Neuronal stem cell (in vitro differentiated cells): ENCODE results near the gene EPS15.

ENCODE experiments used
- DNase-seq: peaks from one replicate; pipeline ENCODE4 v3.0.0-alpha.2; 2013; ENCODE audit warnings: low spot score
- H2AFZ ChIP-seq: one replicate; pipeline ENCODE4 v1.6.1; 2013; ENCODE audit warnings: mild to moderate bottlenecking, low read length, inconsistent platforms
- H2AK5ac ChIP-seq: 2 replicates; pipeline ENCODE4 v1.6.1; 2013; ENCODE audit warnings: low read depth, mild to moderate bottlenecking, inconsistent platforms, low read length, moderate library complexity, mixed read lengths
- H2BK120ac ChIP-seq: 2 replicates; pipeline ENCODE4 v1.6.1; 2013; ENCODE audit warnings: low read depth, mild to moderate bottlenecking, inconsistent platforms, low read length, moderate library complexity, mixed read lengths
- H2BK12ac ChIP-seq: one replicate; pipeline ENCODE4 v1.6.1; 2013; ENCODE audit warnings: low read length, inconsistent platforms
- H2BK15ac ChIP-seq: 2 replicates; pipeline ENCODE4 v1.6.1; 2013; ENCODE audit warnings: mild to moderate bottlenecking, low read length, inconsistent platforms, mixed read lengths
- H2BK5ac ChIP-seq: one replicate; pipeline ENCODE4 v1.6.1; 2013; ENCODE audit warnings: inconsistent platforms, mild to moderate bottlenecking, low read length, moderate library complexity
- H3K14ac ChIP-seq: one replicate; pipeline ENCODE4 v1.6.1; 2013; ENCODE audit warnings: low read length, inconsistent platforms
- H3K18ac ChIP-seq: 2 replicates; pipeline ENCODE4 v1.6.1; 2013; ENCODE audit warnings: low read length, inconsistent platforms
- H3K23ac ChIP-seq: 2 replicates; pipeline ENCODE4 v1.6.1; 2013; ENCODE audit warnings: low read depth, mild to moderate bottlenecking, mixed read lengths, low read length, inconsistent platforms; ENCODE audit not compliant: poor library complexity
- H3K27ac ChIP-seq: replicated peaks from 3 replicates; pipeline ENCODE4 v1.5.1; 2013; ENCODE audit warnings: low read length, inconsistent platforms
- H3K27me3 ChIP-seq, 3 experiments: 2 replicates each; pipeline ENCODE4 v1.6.1; 2013; ENCODE audit warnings: low read length in 3 of 3, mild to moderate bottlenecking in 2 of 3, inconsistent platforms in 1 of 3, low read depth in 1 of 3, mixed read lengths in 1 of 3, moderate library complexity in 1 of 3; ENCODE audit not compliant: control insufficient read depth in 3 of 3, insufficient read depth in 3 of 3
- H3K36me3 ChIP-seq, 2 donors: replicated peaks in 1 of 2; 2 replicates each; pipeline ENCODE4 v1.6.1; 2013; ENCODE audit warnings: low read length in 2 of 2; ENCODE audit not compliant: control insufficient read depth in 2 of 2, insufficient read depth in 2 of 2
- H3K4ac ChIP-seq: 2 replicates; pipeline ENCODE4 v1.6.1; 2013; ENCODE audit warnings: inconsistent platforms, mild to moderate bottlenecking, low read length, moderate library complexity
- H3K4me1 ChIP-seq, 2 donors: 1 replicate in 1 of 2; 2 replicates in 1 of 2; pipeline ENCODE4 v1.6.1; 2013; ENCODE audit warnings: low read length in 2 of 2, low read depth in 1 of 2; ENCODE audit not compliant: control insufficient read depth in 2 of 2, insufficient read depth in 1 of 2
- H3K4me2 ChIP-seq: one replicate; pipeline ENCODE4 v1.6.1; 2013; ENCODE audit warnings: mild to moderate bottlenecking, low read length, inconsistent platforms; ENCODE audit not compliant: insufficient read depth, poor library complexity, severe bottlenecking
- H3K4me3 ChIP-seq, 2 donors: 2 replicates each; pipeline ENCODE4 v1.5.1; 2013; ENCODE audit warnings: low read length in 2 of 2, mild to moderate bottlenecking in 2 of 2, inconsistent platforms in 1 of 2, moderate library complexity in 1 of 2
- H3K79me1 ChIP-seq: one replicate; pipeline ENCODE4 v1.6.1; 2013; ENCODE audit warnings: low read depth, mild to moderate bottlenecking, inconsistent platforms, low read length, moderate library complexity
- H3K9ac ChIP-seq: one replicate; pipeline ENCODE4 v1.6.1; 2013; ENCODE audit warnings: mild to moderate bottlenecking, low read depth, low read length, inconsistent platforms; ENCODE audit not compliant: poor library complexity
- H3K9me3 ChIP-seq, 2 donors: replicated peaks in 1 of 2; 2 replicates each; pipeline versions ENCODE3 to v1.6.1; 2013; ENCODE audit warnings: low read length in 2 of 2, mild to moderate bottlenecking in 2 of 2, inconsistent platforms in 1 of 2, low read depth in 1 of 2, mixed read lengths in 1 of 2, moderate library complexity in 1 of 2; ENCODE audit not compliant: control insufficient read depth in 2 of 2, insufficient read depth in 1 of 2
- H4K8ac ChIP-seq: one replicate; pipeline ENCODE4 v1.6.1; 2013; ENCODE audit warnings: low read depth, mild to moderate bottlenecking, inconsistent platforms, low read length, moderate library complexity
- H4K91ac ChIP-seq: one replicate; pipeline ENCODE4 v1.6.1; 2013; ENCODE audit warnings: low read length, low read depth, mild to moderate bottlenecking, inconsistent platforms; ENCODE audit not compliant: poor library complexity
- WGBS, 2 donors: extraction: QIAGEN DNeasy Blood & Tissue Kit; methylation state at CpG; one replicate each; pipeline ENCODE4 v1.1.7; 2013; ENCODE audit warnings: missing lambda C conversion rate in 2 of 2, mixed read lengths in 1 of 2; ENCODE audit not compliant: insufficient read length in 2 of 2, insufficient replicate concordance in 1 of 2; ENCODE audit errors: extremely low coverage in 2 of 2; 5-methylcytosine and 5-hydroxymethylcytosine counted together

The EPS15 gene

DNA sequence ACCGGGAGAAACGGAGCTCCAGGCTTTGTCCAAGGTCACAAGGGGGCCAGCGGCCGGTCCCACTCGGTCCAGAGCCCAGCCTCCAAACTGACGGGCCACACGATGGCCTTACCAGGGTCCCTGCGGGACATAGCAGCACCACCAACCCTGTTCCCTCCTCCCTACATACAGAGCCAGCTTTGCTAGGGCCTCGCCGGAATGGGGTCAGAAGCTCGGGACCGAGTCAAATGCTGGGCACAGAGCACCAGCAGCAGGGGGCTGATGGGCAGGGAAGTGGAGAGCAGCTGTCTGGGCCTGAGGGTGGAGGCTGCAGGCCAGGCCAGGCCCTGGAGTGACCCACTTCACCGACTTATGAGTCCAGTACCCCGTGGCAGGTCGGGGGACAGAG is 173.8 kb downstream of the EPS15 start:
- no peaks in the 10 kb centered on the region for H3K36me3 ChIP-seq
- H2BK120ac ChIP-seq, result no peak overlapping the region
- H3K4me1 ChIP-seq, result no peaks in the 10 kb centered on the region
- no peaks in the 10 kb centered on the region for H3K9me3 ChIP-seq
- H3K79me1 ChIP-seq, result no peaks in the 10 kb centered on the region
- H3K27me3 ChIP-seq, result peaks cover 5 to 47% (median 27%) of the 10 kb centered on the region in 3 experiments
- no peak overlapping the region for H2AFZ ChIP-seq
- no peak overlapping the region for H2BK5ac ChIP-seq
- no peak overlapping the region for H3K4me3 ChIP-seq
- H3K23ac ChIP-seq, result no peak overlapping the region
- DNase-seq, result no peak
- WGBS, 2 donors, result no CpG with 5 or more reads among the region's 15 CpGs
- H4K8ac ChIP-seq, result no peak overlapping the region
- no peak overlapping the region for H3K9ac ChIP-seq
- H3K27ac ChIP-seq, result no peak overlapping the region
- no peak overlapping the region for H3K14ac ChIP-seq
- H3K4ac ChIP-seq, result no peak overlapping the region
- no peak overlapping the region for H3K4me2 ChIP-seq
- H2BK12ac ChIP-seq, result no peak overlapping the region
- H2BK15ac ChIP-seq, result no peak overlapping the region
- H3K18ac ChIP-seq, result no peak overlapping the region
- H2AK5ac ChIP-seq, result no peak overlapping the region
- no peak overlapping the region for H4K91ac ChIP-seq

DNA sequence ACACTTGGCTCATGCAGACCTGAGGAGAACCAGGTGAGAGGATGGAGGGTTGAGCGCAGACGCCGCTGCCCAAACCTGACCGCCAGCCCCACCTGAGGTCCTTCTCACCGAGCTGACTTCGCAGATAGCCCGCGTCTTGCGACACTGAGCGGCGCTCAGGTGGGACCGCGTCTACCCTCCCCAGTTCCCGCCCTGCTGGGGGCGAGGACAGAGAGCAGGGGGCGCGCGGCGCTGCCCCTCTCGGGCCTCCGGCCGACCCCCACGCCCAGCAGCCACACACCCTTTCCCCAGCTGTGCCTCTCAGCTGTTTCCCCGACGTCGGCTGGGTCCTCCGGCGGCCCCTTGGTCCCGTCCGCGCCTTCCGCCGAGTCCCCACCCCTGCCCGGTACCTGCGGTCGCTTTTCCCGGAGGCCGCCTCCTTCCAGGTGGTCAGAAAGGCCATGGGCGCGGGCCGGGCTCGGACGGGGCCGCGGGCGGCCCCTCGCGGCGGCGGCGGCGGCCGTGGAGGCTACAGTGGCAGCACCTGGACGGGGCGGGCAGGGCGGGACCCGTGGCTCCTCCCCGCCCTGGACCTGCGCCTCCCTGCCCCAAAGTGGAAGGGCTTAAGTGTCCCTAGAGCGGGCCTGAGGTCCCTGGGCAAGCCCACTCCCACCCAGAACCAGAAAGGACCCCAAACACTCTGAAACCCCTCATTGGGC is 174.3 kb downstream of the EPS15 start:
- H2BK120ac ChIP-seq, result peak overlapping the region; percentile 24

GRCh38 chr1:51344276-51344601 is 174.8 kb downstream of the EPS15 start:
- WGBS, 2 donors, result no CpG with 5 or more reads among the region's 7 CpGs
- H2AFZ ChIP-seq, result peak overlapping the region; percentile 68
- peaks cover 5 to 54% (median 27%) of the 10 kb centered on the region in 3 experiments for H3K27me3 ChIP-seq
- no peak overlapping the region for H4K8ac ChIP-seq
- H2BK15ac ChIP-seq, result peak overlapping the region; percentile 13
- no peak overlapping the region for H2BK5ac ChIP-seq
- H3K4me3 ChIP-seq, result no peak overlapping the region
- H2BK12ac ChIP-seq, result no peak overlapping the region
- H2AK5ac ChIP-seq, result no peak overlapping the region
- no peaks in the 10 kb centered on the region for H3K36me3 ChIP-seq
- H3K4me1 ChIP-seq, result no peaks in the 10 kb centered on the region
- no peak overlapping the region for H4K91ac ChIP-seq
- peak overlapping the region; percentile 24 for H2BK120ac ChIP-seq
- no peaks in the 10 kb centered on the region for H3K9me3 ChIP-seq
- H3K18ac ChIP-seq, result no peak overlapping the region
- no peak overlapping the region for H3K27ac ChIP-seq
- H3K4ac ChIP-seq, result no peak overlapping the region
- H3K79me1 ChIP-seq, result no peaks in the 10 kb centered on the region
- H3K14ac ChIP-seq, result no peak overlapping the region
- no peak overlapping the region for H3K9ac ChIP-seq
- DNase-seq, result no peak
- H3K4me2 ChIP-seq, result no peak overlapping the region
- H3K23ac ChIP-seq, result peak overlapping the region; percentile 70

More for the DNA sequence above, 174.3 kb downstream of the EPS15 start:
- WGBS, 2 donors, result no CpG with 5 or more reads among the region's 60 CpGs
- H3K36me3 ChIP-seq, result no peaks in the 10 kb centered on the region
- DNase-seq, result no peak
- peak overlapping the region; percentile 67 for H3K18ac ChIP-seq
- no peak overlapping the region for H3K14ac ChIP-seq
- H2BK12ac ChIP-seq, result no peak overlapping the region
- H2AK5ac ChIP-seq, result no peak overlapping the region
- H3K4me1 ChIP-seq, result no peaks in the 10 kb centered on the region
- H3K4me2 ChIP-seq, result peak overlapping the region; percentile 58
- no peak overlapping the region for H3K27ac ChIP-seq
- no peak overlapping the region for H3K4ac ChIP-seq
- H4K91ac ChIP-seq, result no peak overlapping the region
- H3K23ac ChIP-seq, result peak overlapping the region; percentile 70
- H3K27me3 ChIP-seq, result peaks cover 5 to 52% (median 27%) of the 10 kb centered on the region in 3 experiments
- H3K9me3 ChIP-seq, result no peaks in the 10 kb centered on the region
- peak overlapping the region; percentile 68 for H2AFZ ChIP-seq
- H3K4me3 ChIP-seq, result peak overlapping the region in 1 of 2 donors; percentile 71
- no peak overlapping the region for H4K8ac ChIP-seq
- H2BK15ac ChIP-seq, result peak overlapping the region; percentile 13
- no peak overlapping the region for H2BK5ac ChIP-seq
- no peak overlapping the region for H3K9ac ChIP-seq
- no peaks in the 10 kb centered on the region for H3K79me1 ChIP-seq

DNA sequence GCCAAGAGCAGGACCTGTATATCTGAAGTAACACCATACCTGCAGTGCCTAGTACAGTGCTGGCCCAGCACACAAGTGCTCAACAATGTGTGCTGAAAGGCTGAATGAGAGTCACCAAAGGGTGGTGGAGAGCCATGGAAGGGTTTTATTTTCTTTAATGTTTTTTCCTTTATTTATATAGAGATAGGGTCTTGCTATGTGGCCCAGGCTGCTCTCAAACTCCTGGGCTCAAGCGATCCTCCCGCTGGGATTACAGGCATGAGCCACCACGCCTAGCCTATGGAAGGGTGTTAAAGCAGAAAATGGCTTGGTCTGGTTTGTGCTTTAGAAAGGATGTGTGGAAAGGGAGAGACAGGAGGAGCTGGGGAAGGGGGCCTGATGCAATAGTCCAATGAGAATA is 175.4 kb downstream of the EPS15 start:
- no peak overlapping the region for H2AFZ ChIP-seq
- H4K91ac ChIP-seq, result no peak overlapping the region
- no peak overlapping the region for H3K4me3 ChIP-seq
- no peak for DNase-seq
- H2BK15ac ChIP-seq, result no peak overlapping the region
- H3K14ac ChIP-seq, result no peak overlapping the region
- H3K27me3 ChIP-seq, result peaks cover 5 to 58% (median 27%) of the 10 kb centered on the region in 3 experiments
- H3K9ac ChIP-seq, result no peak overlapping the region
- H3K36me3 ChIP-seq, result no peaks in the 10 kb centered on the region
- WGBS, 2 donors, result no CpG with 5 or more reads among the region's 3 CpGs
- H3K79me1 ChIP-seq, result no peaks in the 10 kb centered on the region
- H3K4me1 ChIP-seq, result no peaks in the 10 kb centered on the region
- H3K4me2 ChIP-seq, result no peak overlapping the region
- H3K23ac ChIP-seq, result no peak overlapping the region
- H3K4ac ChIP-seq, result no peak overlapping the region
- no peaks in the 10 kb centered on the region for H3K9me3 ChIP-seq
- H2AK5ac ChIP-seq, result no peak overlapping the region
- H4K8ac ChIP-seq, result no peak overlapping the region
- no peak overlapping the region for H3K27ac ChIP-seq
- no peak overlapping the region for H2BK120ac ChIP-seq
- H2BK5ac ChIP-seq, result no peak overlapping the region
- H2BK12ac ChIP-seq, result no peak overlapping the region
- no peak overlapping the region for H3K18ac ChIP-seq
